Prostate gland (tissue), 2 donors: ENCODE measurements around the gene GPR87. TPM values are rescaled to one million over a fixed set of nuclear protein-coding genes. Genes with fewer than 3 reads are reported as not detected.
A peak's percentile ranks its signal among the peaks of the same experiment; 100 is the strongest.

Experiments used
- DNase-seq: peaks from one replicate; pipeline ENCODE4 v3.0.0-alpha.2; 2019; ENCODE audit warnings: low spot score
- H3K27ac ChIP-seq, 2 donors: fragments of 200-600 bp; sonication (generic); 2 replicates each; pipeline ENCODE4 v1.5.1; 2017 to 2019
- H3K27me3 ChIP-seq: fragments of 200-600 bp; sonication (generic); replicated peaks from 2 replicates; pipeline ENCODE4 v1.5.1; 2019; ENCODE audit not compliant: insufficient read depth
- H3K36me3 ChIP-seq, 2 donors: fragments of 200-600 bp; sonication (generic); 1 replicate in 1 of 2; 2 replicates in 1 of 2; pipeline versions ENCODE4 v1.5.1 to v1.8.1; 2017 to 2019
- H3K4me1 ChIP-seq: fragments of 200-600 bp; sonication (generic); replicated peaks from 2 replicates; pipeline ENCODE4 v1.5.1; 2019
- H3K4me3 ChIP-seq, 2 donors: fragments of 200-600 bp; sonication (generic); 2 replicates each; pipeline ENCODE4 v1.5.1; 2017 to 2019
- H3K9me3 ChIP-seq: fragments of 200-600 bp; sonication (generic); 2 replicates; pipeline ENCODE4 v1.5.1; 2017
- POLR2A ChIP-seq: fragments of 450-650 bp; IDR thresholded peaks from one replicate; pipeline ENCODE4 v1.6.1; 2016; ENCODE audit warnings: antibody characterized with exemption, mild to moderate bottlenecking
- POLR2AphosphoS5 ChIP-seq: sonication (generic); formaldehyde crosslinking; IDR thresholded peaks from one replicate; pipeline ENCODE4 v1.6.1; 2017; ENCODE audit warnings: antibody characterized with exemption
- WGBS: methylation state at CpG from one replicate; pipeline ENCODE4 v1.1.5; 2018; 5-methylcytosine and 5-hydroxymethylcytosine counted together
- intact Hi-C: fragments of 100-400 bp; cut with DNase I; formaldehyde crosslinking; loops from one replicate; pipeline ENCODE4 v1.14.2; 2022
- total RNA-seq, 2 donors: library from RNA; depleted of rRNA; stranded (reverse); fragments of >200 nt; gene quantifications; one replicate each; pipeline ENCODE4 v1.1.0, GENCODE V29; 2016
- TF ChIP-seq, protein P1 (sequence below), 4 experiments: fragments of 200-600 bp in 2 of 4; fragments of 450-650 bp in 2 of 4; sonication (generic) in 2 of 4; IDR thresholded peaks; 1 replicate in 3 of 4; 2 replicates in 1 of 4; pipeline ENCODE4 v1.5.1; 2016 to 2019; ENCODE audit warnings: antibody characterized with exemption in 4 of 4, mild to moderate bottlenecking in 2 of 4, moderate library complexity in 2 of 4

GPR87 gene, protein sequence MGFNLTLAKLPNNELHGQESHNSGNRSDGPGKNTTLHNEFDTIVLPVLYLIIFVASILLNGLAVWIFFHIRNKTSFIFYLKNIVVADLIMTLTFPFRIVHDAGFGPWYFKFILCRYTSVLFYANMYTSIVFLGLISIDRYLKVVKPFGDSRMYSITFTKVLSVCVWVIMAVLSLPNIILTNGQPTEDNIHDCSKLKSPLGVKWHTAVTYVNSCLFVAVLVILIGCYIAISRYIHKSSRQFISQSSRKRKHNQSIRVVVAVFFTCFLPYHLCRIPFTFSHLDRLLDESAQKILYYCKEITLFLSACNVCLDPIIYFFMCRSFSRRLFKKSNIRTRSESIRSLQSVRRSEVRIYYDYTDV
- total RNA-seq: 10 to 100 TPM in 1 of 2 donors, 1 to 10 TPM in 1; 9.3 to 10.9 TPM

DNA sequence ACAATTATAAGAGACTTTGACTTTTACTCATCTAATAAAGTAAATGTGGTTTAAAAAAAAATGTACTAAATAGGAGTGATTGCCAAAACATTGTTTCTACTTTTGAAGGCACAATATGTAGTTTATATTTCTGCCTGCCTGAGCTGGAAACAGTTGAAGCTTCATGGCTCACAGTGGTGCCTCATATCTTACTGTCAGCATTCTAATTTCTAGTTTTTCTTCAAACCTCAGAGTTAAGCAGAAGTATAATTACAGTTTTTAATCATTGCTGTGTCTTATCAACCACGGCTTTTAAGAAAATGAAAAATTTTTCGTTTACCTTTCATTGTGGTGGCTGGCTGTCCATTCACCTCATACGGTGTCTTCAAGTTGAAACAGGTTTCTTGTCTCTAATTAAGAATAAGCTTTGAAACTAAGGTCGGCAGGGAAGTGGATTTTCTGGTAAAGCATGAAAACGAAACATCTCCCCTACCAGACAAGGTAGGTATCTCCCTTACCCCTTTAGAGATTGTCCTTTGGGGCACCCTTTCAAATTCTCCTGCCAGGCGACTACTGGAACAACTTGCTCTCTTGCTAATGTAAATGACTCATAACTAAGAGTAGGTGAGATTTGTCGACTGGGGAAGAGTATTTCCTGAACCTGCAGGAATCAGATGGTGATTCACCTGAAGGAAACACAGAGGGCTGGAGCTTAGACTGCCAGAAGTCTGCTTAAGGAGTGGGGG is at the start of gene GPR87:
Gene GPR87, minus strand, starts transcription at position 554 of the 725 bp plus-strand sequence. CDS start 16,720 bp downstream, outside the sequence.
- no peaks in the 10 kb centered on the region for H3K27me3 ChIP-seq
- H3K4me1 ChIP-seq: no peaks in the 10 kb centered on the region
- no peaks in the 10 kb centered on the region for H3K9me3 ChIP-seq
- TF ChIP-seq, protein P1, sequence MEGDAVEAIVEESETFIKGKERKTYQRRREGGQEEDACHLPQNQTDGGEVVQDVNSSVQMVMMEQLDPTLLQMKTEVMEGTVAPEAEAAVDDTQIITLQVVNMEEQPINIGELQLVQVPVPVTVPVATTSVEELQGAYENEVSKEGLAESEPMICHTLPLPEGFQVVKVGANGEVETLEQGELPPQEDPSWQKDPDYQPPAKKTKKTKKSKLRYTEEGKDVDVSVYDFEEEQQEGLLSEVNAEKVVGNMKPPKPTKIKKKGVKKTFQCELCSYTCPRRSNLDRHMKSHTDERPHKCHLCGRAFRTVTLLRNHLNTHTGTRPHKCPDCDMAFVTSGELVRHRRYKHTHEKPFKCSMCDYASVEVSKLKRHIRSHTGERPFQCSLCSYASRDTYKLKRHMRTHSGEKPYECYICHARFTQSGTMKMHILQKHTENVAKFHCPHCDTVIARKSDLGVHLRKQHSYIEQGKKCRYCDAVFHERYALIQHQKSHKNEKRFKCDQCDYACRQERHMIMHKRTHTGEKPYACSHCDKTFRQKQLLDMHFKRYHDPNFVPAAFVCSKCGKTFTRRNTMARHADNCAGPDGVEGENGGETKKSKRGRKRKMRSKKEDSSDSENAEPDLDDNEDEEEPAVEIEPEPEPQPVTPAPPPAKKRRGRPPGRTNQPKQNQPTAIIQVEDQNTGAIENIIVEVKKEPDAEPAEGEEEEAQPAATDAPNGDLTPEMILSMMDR (IDR thresholded peaks at IDR 0.05): no peak
- TF ChIP-seq POLR2A (peak; percentile 35), POLR2AphosphoS5 (peak; percentile 65)
- no peak within 1 kb of the TSS for H3K4me3 ChIP-seq
- intact Hi-C loops: no loop called here
- no peaks in the 10 kb centered on the region for H3K36me3 ChIP-seq
- peak within 1 kb of the TSS in 1 of 2 donors; percentile 46 for H3K27ac ChIP-seq
- 45% methylated on average over 7 of the region's 7 CpGs for WGBS
- peak; percentile 56 for DNase-seq

DNA sequence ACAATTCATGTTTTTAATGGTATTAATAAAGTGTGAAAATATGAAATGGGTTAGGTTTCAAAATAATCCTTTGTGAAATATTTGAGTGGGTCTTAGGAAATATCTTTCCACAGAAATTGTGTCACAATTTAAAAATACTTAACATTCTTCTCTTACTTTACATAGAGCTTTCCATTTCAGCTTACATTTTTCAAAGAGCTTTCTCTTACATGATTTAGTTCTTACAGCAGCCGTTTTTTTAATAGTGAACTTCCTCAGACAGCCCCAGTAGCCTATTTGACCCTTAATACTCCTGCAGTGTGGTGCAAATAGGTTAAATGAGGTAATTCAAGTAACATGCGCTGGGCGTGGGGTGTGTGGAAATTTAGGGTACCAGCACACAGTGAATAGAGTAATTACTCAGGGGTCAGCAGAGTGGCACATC is 46.1 kb upstream of the GPR87 start:
- no peak for DNase-seq
- no peaks in the 10 kb centered on the region for H3K9me3 ChIP-seq
- TF ChIP-seq, protein P1 (IDR thresholded peaks at IDR 0.05): no peak
- TF ChIP-seq POLR2A: no peak
- TF ChIP-seq POLR2AphosphoS5: no peak
- intact Hi-C loops: no loop called here
- H3K4me3 ChIP-seq: no peak overlapping the region
- no peaks in the 10 kb centered on the region for H3K36me3 ChIP-seq
- no peak overlapping the region for H3K27ac ChIP-seq
- peaks cover under 1% of the 10 kb centered on the region for H3K4me1 ChIP-seq
- 69% methylated on average over 3 of the region's 3 CpGs for WGBS
- H3K27me3 ChIP-seq: no peaks in the 10 kb centered on the region

DNA sequence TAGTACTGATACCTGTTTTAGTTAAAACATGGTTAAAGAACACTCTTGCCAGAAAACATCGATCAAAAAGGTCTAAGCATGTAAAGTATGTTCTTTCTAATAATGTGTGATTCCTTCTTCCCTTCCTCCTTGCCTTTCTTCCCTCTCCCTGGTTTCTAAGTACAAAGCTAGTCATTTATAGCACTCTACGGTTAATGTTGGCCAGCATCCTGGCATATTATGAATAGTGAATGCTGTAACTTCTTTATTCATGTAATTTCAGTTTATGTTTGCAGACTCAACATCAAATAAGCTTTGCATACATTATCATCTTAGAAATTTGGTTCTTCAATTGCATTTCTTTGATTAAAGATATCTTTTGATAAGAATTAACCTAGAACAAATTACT is 40.8 kb upstream of the GPR87 start:
- 30% methylated on average over 2 of the region's 2 CpGs for WGBS
- Histone ChIP-seq H3K4me3 (no peak overlapping the region), H3K36me3 (no peaks in the 10 kb centered on the region), H3K4me1 (peaks cover 2% of the 10 kb centered on the region), H3K9me3 (no peaks in the 10 kb centered on the region), H3K27me3 (no peaks in the 10 kb centered on the region), H3K27ac (no peak overlapping the region)
- intact Hi-C loops: no loop called here
- DNase-seq: no peak
- TF ChIP-seq, protein P1 (IDR thresholded peaks at IDR 0.05): no peak
- TF ChIP-seq POLR2A (no peak), POLR2AphosphoS5 (no peak)

DNA sequence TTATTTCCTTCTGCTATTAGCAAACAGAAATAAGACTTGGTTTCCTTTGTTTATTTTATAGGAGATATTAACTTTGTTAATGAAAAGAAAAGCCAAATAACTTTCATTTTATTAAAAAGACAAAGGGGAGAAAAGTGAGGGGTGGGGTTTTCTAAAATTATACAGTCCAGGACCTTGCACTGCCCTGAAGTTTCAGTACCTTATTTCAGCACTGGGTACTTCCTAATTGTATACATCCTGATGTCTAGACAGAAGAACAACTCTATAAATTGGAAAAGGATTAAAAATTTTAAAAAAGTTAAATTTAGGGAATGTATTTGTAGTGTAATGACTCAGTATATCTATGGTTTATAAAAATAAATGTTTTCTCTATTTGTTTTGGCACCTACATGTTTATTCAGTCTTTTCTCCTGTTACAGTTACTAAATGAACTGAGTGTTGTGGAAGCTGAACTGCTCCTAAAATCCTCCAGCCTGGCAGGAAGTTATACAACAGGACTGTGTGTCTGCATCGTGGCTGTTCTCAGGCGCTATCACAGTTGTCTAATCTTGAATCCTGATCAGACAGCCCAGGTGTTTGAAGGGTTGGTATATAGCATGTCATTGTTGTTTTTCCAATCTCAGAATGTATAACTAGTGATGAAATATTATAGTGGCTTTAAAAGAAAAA is 40.3 kb upstream of the GPR87 start:
- 11% methylated on average over 2 of the region's 2 CpGs for WGBS
- Histone ChIP-seq H3K27me3 (no peaks in the 10 kb centered on the region), H3K4me1 (peaks cover 2% of the 10 kb centered on the region), H3K9me3 (no peaks in the 10 kb centered on the region), H3K27ac (no peak overlapping the region), H3K4me3 (no peak overlapping the region), H3K36me3 (no peaks in the 10 kb centered on the region)
- TF ChIP-seq POLR2AphosphoS5 (no peak), POLR2A (no peak)
- TF ChIP-seq, protein P1 (IDR thresholded peaks at IDR 0.05): no peak
- intact Hi-C loops: no loop called here
- DNase-seq: no peak
